Measurements from ENCODE around the gene ERGIC1. TPM values are rescaled to one million over a fixed set of nuclear protein-coding genes. Genes with fewer than 3 reads are reported as not detected.
A peak's percentile ranks its signal among the peaks of the same experiment; 100 is the strongest.

ERGIC1 gene
- total and polyA plus RNA-seq, 7 donors: 49.9 to 116 (median 53.9) TPM

DNA sequence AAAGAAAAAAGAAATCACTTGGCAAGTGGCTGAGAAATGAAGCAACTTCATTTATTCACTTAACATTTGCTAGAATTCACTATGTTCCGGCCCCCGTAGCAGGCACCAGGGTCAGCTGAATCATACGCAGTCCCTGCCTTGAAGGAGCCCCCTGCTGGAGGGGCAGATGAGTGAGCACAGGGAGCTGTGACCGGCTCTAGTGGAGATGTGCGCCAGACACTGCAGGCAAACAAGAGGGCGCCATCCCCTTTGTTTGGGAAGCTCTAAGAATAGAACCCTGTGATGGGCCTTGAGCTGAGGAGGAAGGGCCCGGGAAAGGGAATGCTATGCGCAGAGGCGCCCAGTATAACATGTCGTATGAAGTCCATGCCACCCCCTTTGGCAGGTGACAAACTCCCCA lies 105.0 kb downstream of the ERGIC1 start:
- intact Hi-C loops (cut with DNase I): loop anchor here in 1 of 2 donors (5.0 kb wide), 1 partner anchor 467 kb away; no protein-coding TSS in a partner anchor
- Histone ChIP-seq H3K4me3 (no peak overlapping the region), H3K27me3 (ENCODE audit: insufficient read depth in 3 of 3, low read length in 2 of 3) (no peaks in the 10 kb centered on the region), H3K4me1 (no peaks in the 10 kb centered on the region), H3K9me3 (no peaks in the 10 kb centered on the region), H3K27ac (no peak overlapping the region), H3K36me3 (ENCODE audit: insufficient read depth in 1 of 2, low read depth in 1 of 2) (peaks cover 6 to 83% of the 10 kb centered on the region in 2 donors)
- DNase-seq (no peak), ATAC-seq (peak; percentile 53 to 75 (median 71))
- 75 to 79% (median 76%) methylated on average over 10 of the region's 10 CpGs for WGBS, 3 donors
- TF ChIP-seq, protein P1, sequence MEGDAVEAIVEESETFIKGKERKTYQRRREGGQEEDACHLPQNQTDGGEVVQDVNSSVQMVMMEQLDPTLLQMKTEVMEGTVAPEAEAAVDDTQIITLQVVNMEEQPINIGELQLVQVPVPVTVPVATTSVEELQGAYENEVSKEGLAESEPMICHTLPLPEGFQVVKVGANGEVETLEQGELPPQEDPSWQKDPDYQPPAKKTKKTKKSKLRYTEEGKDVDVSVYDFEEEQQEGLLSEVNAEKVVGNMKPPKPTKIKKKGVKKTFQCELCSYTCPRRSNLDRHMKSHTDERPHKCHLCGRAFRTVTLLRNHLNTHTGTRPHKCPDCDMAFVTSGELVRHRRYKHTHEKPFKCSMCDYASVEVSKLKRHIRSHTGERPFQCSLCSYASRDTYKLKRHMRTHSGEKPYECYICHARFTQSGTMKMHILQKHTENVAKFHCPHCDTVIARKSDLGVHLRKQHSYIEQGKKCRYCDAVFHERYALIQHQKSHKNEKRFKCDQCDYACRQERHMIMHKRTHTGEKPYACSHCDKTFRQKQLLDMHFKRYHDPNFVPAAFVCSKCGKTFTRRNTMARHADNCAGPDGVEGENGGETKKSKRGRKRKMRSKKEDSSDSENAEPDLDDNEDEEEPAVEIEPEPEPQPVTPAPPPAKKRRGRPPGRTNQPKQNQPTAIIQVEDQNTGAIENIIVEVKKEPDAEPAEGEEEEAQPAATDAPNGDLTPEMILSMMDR (IDR thresholded peaks at IDR 0.05): peak; percentile 22

GRCh38 chr5:172939611-172940267 lies 105.7 kb downstream of the ERGIC1 start:
- WGBS, 3 donors: 63 to 71% (median 66%) methylated on average over 16 of the region's 16 CpGs
- Histone ChIP-seq H3K36me3 (ENCODE audit: insufficient read depth in 1 of 2, low read depth in 1 of 2) (peaks cover 6 to 88% of the 10 kb centered on the region in 2 donors), H3K4me3 (no peak overlapping the region), H3K27me3 (ENCODE audit: insufficient read depth in 3 of 3, low read length in 2 of 3) (no peaks in the 10 kb centered on the region), H3K27ac (no peak overlapping the region), H3K4me1 (no peaks in the 10 kb centered on the region), H3K9me3 (no peaks in the 10 kb centered on the region)
- intact Hi-C loops (cut with DNase I): loop anchor here (5.0 to 10.0 kb wide), 2 partner anchors 467 to 475 kb away; no protein-coding TSS in a partner anchor
- ATAC-seq: peak in 1 of 4 donors; percentile 12
- TF ChIP-seq, protein P1 (IDR thresholded peaks at IDR 0.05): no peak
- peak in 1 of 2 donors; percentile 35 for DNase-seq

GRCh38 chr5:172940268-172941066 lies 106.4 kb downstream of the ERGIC1 start:
- no peak for DNase-seq
- no peaks in the 10 kb centered on the region for H3K4me1 ChIP-seq
- TF ChIP-seq, protein P1 (IDR thresholded peaks at IDR 0.05): no peak
- intact Hi-C loops (cut with DNase I): loop anchor here in 1 of 2 donors (10.0 kb wide), 1 partner anchor 476 kb away; no protein-coding TSS in a partner anchor
- H3K36me3 ChIP-seq (ENCODE audit: insufficient read depth in 1 of 2, low read depth in 1 of 2): peaks cover 6 to 88% of the 10 kb centered on the region in 2 donors
- H3K27ac ChIP-seq: no peak overlapping the region
- H3K4me3 ChIP-seq: no peak overlapping the region
- no peaks in the 10 kb centered on the region for H3K27me3 ChIP-seq (ENCODE audit: insufficient read depth in 3 of 3, low read length in 2 of 3)
- 85 to 88% (median 87%) methylated on average over 15 of the region's 15 CpGs for WGBS, 3 donors
- no peaks in the 10 kb centered on the region for H3K9me3 ChIP-seq
- ATAC-seq: no peak

DNA sequence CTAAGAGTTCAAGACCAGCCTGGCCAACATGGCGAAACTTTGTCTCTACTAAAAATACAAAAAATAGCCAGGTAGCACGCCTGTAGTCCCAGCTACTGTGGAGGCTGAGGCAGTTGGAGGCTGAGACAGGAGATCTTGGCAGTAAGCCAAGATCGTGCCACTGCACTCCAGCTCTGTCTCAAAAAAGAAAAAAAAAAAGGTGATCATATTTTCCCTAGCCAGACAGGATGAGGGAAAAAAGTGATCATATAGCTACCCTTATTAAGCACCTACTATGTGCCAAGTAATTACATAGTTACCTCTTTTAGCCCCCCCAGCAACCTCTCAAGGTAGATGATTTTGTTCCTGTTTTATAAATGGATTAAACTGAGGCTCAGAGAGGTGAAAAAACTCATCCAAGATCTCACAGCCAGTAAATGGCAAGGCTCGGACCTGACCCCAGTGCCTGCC lies 107.0 kb downstream of the ERGIC1 start:
- WGBS, 3 donors: 59 to 66% (median 64%) methylated on average over 4 of the region's 4 CpGs

More for the DNA sequence above, 107.0 kb downstream of the ERGIC1 start:
- Histone ChIP-seq H3K4me3 (no peak overlapping the region), H3K36me3 (ENCODE audit: insufficient read depth in 1 of 2, low read depth in 1 of 2) (peaks cover 6 to 89% of the 10 kb centered on the region in 2 donors), H3K27ac (no peak overlapping the region), H3K27me3 (ENCODE audit: insufficient read depth in 3 of 3, low read length in 2 of 3) (no peaks in the 10 kb centered on the region), H3K9me3 (no peaks in the 10 kb centered on the region), H3K4me1 (no peaks in the 10 kb centered on the region)
- DNase-seq (no peak), ATAC-seq (no peak)
- intact Hi-C loops (cut with DNase I): loop anchor here in 1 of 2 donors (10.0 kb wide), 1 partner anchor 476 kb away; no protein-coding TSS in a partner anchor
- TF ChIP-seq, protein P1 (IDR thresholded peaks at IDR 0.05): no peak
